Measurements from ENCODE around the gene OR12D3.
"Not testable (repeated sequence)": the region's sequence is repeated elsewhere in the genome, so short reads cannot be mapped to it uniquely, and the experiment has no call there.

Gene OR12D3

GRCh38 chr6:29375191-29375590 lies at the start of gene OR12D3:
Gene OR12D3 (minus strand): TSS chr6:29375291. CDS start chr6:29375287, 4 bp downstream.
- H3K27ac Mint-ChIP-seq = no peak within 1 kb of the TSS
- H3K4me3 Mint-ChIP-seq = no peak within 1 kb of the TSS
- H3K4me1 Mint-ChIP-seq (ENCODE audit: low read depth) = no peaks in the 10 kb centered on the region
- peaks cover 5% of the 10 kb centered on the region for H3K27me3 Mint-ChIP-seq (ENCODE audit: low read depth)
- H3K9me3 Mint-ChIP-seq = no peaks in the 10 kb centered on the region
- DNase-seq (ENCODE audit: low spot score) = no peak
- H3K36me3 Mint-ChIP-seq (ENCODE audit: low read depth) = no peaks in the 10 kb centered on the region

GRCh38 chr6:29424575-29424974 lies 49.5 kb upstream of the OR12D3 start:
- Mint-ChIP-seq H3K4me1 (ENCODE audit: low read depth) (no peaks in the 10 kb centered on the region), H3K27me3 (ENCODE audit: low read depth) (peaks cover 2% of the 10 kb centered on the region), H3K36me3 (ENCODE audit: low read depth) (no peaks in the 10 kb centered on the region), H3K27ac (no peak overlapping the region), H3K9me3 (no peaks in the 10 kb centered on the region), H3K4me3 (no peak overlapping the region)
- DNase-seq (ENCODE audit: low spot score) = no peak

GRCh38 chr6:29424168-29424567 lies 49.1 kb upstream of the OR12D3 start:
- Mint-ChIP-seq H3K27me3 (ENCODE audit: low read depth) (peaks cover 2% of the 10 kb centered on the region), H3K36me3 (ENCODE audit: low read depth) (no peaks in the 10 kb centered on the region), H3K4me1 (ENCODE audit: low read depth) (no peaks in the 10 kb centered on the region), H3K27ac (no peak overlapping the region), H3K4me3 (no peak overlapping the region), H3K9me3 (no peaks in the 10 kb centered on the region)
- DNase-seq (ENCODE audit: low spot score) = no peak

GRCh38 chr6:29419516-29419915 lies 44.4 kb upstream of the OR12D3 start:
- no peak for DNase-seq (ENCODE audit: low spot score)
- Mint-ChIP-seq H3K4me3 (no peak overlapping the region), H3K9me3 (no peaks in the 10 kb centered on the region), H3K36me3 (ENCODE audit: low read depth) (no peaks in the 10 kb centered on the region), H3K27ac (no peak overlapping the region), H3K27me3 (ENCODE audit: low read depth) (peaks cover 2% of the 10 kb centered on the region), H3K4me1 (ENCODE audit: low read depth) (no peaks in the 10 kb centered on the region)

- no peak for DNase-seq (ENCODE audit: low spot score)
- H3K4me1 Mint-ChIP-seq (ENCODE audit: low read depth) = no peaks in the 10 kb centered on the region
- peaks cover 1% of the 10 kb centered on the region for H3K27me3 Mint-ChIP-seq (ENCODE audit: low read depth)
Observed at GRCh38 chr6:29414588-29414987, 39.5 kb upstream of the OR12D3 start, which contains the start of gene OR12D1. Gene OR12D1 (plus strand): TSS chr6:29414928.

GRCh38 chr6:29403801-29404200 lies 28.7 kb upstream of the OR12D3 start:
- Mint-ChIP-seq H3K27me3 (ENCODE audit: low read depth) (peaks cover 4% of the 10 kb centered on the region), H3K9me3 (no peaks in the 10 kb centered on the region), H3K27ac (no peak overlapping the region), H3K4me1 (ENCODE audit: low read depth) (no peaks in the 10 kb centered on the region), H3K36me3 (ENCODE audit: low read depth) (no peaks in the 10 kb centered on the region), H3K4me3 (no peak overlapping the region)
- DNase-seq (ENCODE audit: low spot score) = no peak

More at GRCh38 chr6:29414588-29414987, 39.5 kb upstream of the OR12D3 start, which contains the start of gene OR12D1:
- H3K4me3 Mint-ChIP-seq = no peak within 1 kb of the TSS
- no peak within 1 kb of the TSS for H3K27ac Mint-ChIP-seq
- H3K9me3 Mint-ChIP-seq = peaks cover 9% of the 10 kb centered on the region
- no peaks in the 10 kb centered on the region for H3K36me3 Mint-ChIP-seq (ENCODE audit: low read depth)

GRCh38 chr6:29399525-29399924 lies 24.4 kb upstream of the OR12D3 start:
- no peak for DNase-seq (ENCODE audit: low spot score)
- no peaks in the 10 kb centered on the region for H3K4me1 Mint-ChIP-seq (ENCODE audit: low read depth)
- H3K27ac Mint-ChIP-seq = no peak overlapping the region
- H3K27me3 Mint-ChIP-seq (ENCODE audit: low read depth) = peaks cover 13% of the 10 kb centered on the region
- H3K36me3 Mint-ChIP-seq (ENCODE audit: low read depth) = no peaks in the 10 kb centered on the region
- no peaks in the 10 kb centered on the region for H3K9me3 Mint-ChIP-seq
- no peak overlapping the region for H3K4me3 Mint-ChIP-seq

GRCh38 chr6:29395331-29395730 lies 20.2 kb upstream of the OR12D3 start, which contains the start of gene OR12D2:
Gene OR12D2 (plus strand): TSS chr6:29395631. CDS start chr6:29396700, 1,069 bp downstream.
- DNase-seq (ENCODE audit: low spot score) = no peak
- Mint-ChIP-seq H3K4me3 (no peak within 1 kb of the TSS), H3K9me3 (no peaks in the 10 kb centered on the region), H3K27me3 (ENCODE audit: low read depth) (peaks cover 12% of the 10 kb centered on the region), H3K27ac (no peak within 1 kb of the TSS), H3K36me3 (ENCODE audit: low read depth) (no peaks in the 10 kb centered on the region), H3K4me1 (ENCODE audit: low read depth) (no peaks in the 10 kb centered on the region)

GRCh38 chr6:29388533-29388932 lies 13.4 kb upstream of the OR12D3 start:
- Mint-ChIP-seq H3K27ac (no peak overlapping the region), H3K4me3 (no peak overlapping the region), H3K27me3 (ENCODE audit: low read depth) (peaks cover 3% of the 10 kb centered on the region), H3K36me3 (ENCODE audit: low read depth) (no peaks in the 10 kb centered on the region), H3K4me1 (ENCODE audit: low read depth) (no peaks in the 10 kb centered on the region), H3K9me3 (no peaks in the 10 kb centered on the region)
- DNase-seq (ENCODE audit: low spot score) = no peak

GRCh38 chr6:29376003-29376402 lies 912 bp upstream of the OR12D3 start:
- Mint-ChIP-seq H3K9me3 (no peaks in the 10 kb centered on the region), H3K27ac (no peak overlapping the region), H3K27me3 (ENCODE audit: low read depth) (peaks cover 5% of the 10 kb centered on the region), H3K4me1 (ENCODE audit: low read depth) (no peaks in the 10 kb centered on the region), H3K36me3 (ENCODE audit: low read depth) (no peaks in the 10 kb centered on the region), H3K4me3 (no peak overlapping the region)
- no peak for DNase-seq (ENCODE audit: low spot score)

GRCh38 chr6:29368765-29369164 lies 6.3 kb downstream of the OR12D3 start, which contains the start of gene OR5V1:
Gene OR5V1 (minus strand): TSS chr6:29368865. CDS start chr6:29356195, 12,670 bp downstream.
- H3K36me3 Mint-ChIP-seq (ENCODE audit: low read depth) = no peaks in the 10 kb centered on the region
- no peaks in the 10 kb centered on the region for H3K4me1 Mint-ChIP-seq (ENCODE audit: low read depth)
- H3K27me3 Mint-ChIP-seq (ENCODE audit: low read depth) = no peaks in the 10 kb centered on the region
- H3K27ac Mint-ChIP-seq = no peak within 1 kb of the TSS
- no peak within 1 kb of the TSS for H3K4me3 Mint-ChIP-seq
- DNase-seq (ENCODE audit: low spot score) = no peak
- no peaks in the 10 kb centered on the region for H3K9me3 Mint-ChIP-seq

GRCh38 chr6:29355603-29356002 lies 19.5 kb downstream of the OR12D3 start:
- H3K27ac Mint-ChIP-seq = no peak overlapping the region
- H3K36me3 Mint-ChIP-seq (ENCODE audit: low read depth) = no peaks in the 10 kb centered on the region
- no peak for DNase-seq (ENCODE audit: low spot score)
- no peak overlapping the region for H3K4me3 Mint-ChIP-seq
- H3K4me1 Mint-ChIP-seq (ENCODE audit: low read depth) = no peaks in the 10 kb centered on the region
- peaks cover 8% of the 10 kb centered on the region for H3K27me3 Mint-ChIP-seq (ENCODE audit: low read depth)
- no peaks in the 10 kb centered on the region for H3K9me3 Mint-ChIP-seq

GRCh38 chr6:29354980-29355379 lies 20.1 kb downstream of the OR12D3 start:
- H3K27me3 Mint-ChIP-seq (ENCODE audit: low read depth) = peaks cover 8% of the 10 kb centered on the region
- H3K4me1 Mint-ChIP-seq (ENCODE audit: low read depth) = no peaks in the 10 kb centered on the region
- no peak overlapping the region for H3K4me3 Mint-ChIP-seq
- DNase-seq (ENCODE audit: low spot score) = no peak
- no peaks in the 10 kb centered on the region for H3K36me3 Mint-ChIP-seq (ENCODE audit: low read depth)
- H3K27ac Mint-ChIP-seq = no peak overlapping the region
- no peaks in the 10 kb centered on the region for H3K9me3 Mint-ChIP-seq

- not testable (repeated sequence) for H3K27ac Mint-ChIP-seq; H3K4me3 Mint-ChIP-seq; H3K9me3 Mint-ChIP-seq; H3K36me3 Mint-ChIP-seq (ENCODE audit: low read depth); DNase-seq (ENCODE audit: low spot score); H3K4me1 Mint-ChIP-seq (ENCODE audit: low read depth); H3K27me3 Mint-ChIP-seq (ENCODE audit: low read depth)
Observed at GRCh38 chr6:29349348-29349747, 25.7 kb downstream of the OR12D3 start.

- no peaks in the 10 kb centered on the region for H3K36me3 Mint-ChIP-seq (ENCODE audit: low read depth)
- H3K9me3 Mint-ChIP-seq = no peaks in the 10 kb centered on the region
- H3K27me3 Mint-ChIP-seq (ENCODE audit: low read depth) = peaks cover 2% of the 10 kb centered on the region
- H3K27ac Mint-ChIP-seq = no peak overlapping the region
- no peak overlapping the region for H3K4me3 Mint-ChIP-seq
- DNase-seq (ENCODE audit: low spot score) = no peak
- H3K4me1 Mint-ChIP-seq (ENCODE audit: low read depth) = no peaks in the 10 kb centered on the region
Observed at GRCh38 chr6:29345380-29345779, 29.7 kb downstream of the OR12D3 start.

All from T-helper 2 cell treated with Interferon-gamma antibody and Interleukin-4, amounts not matched to agents 5 μg/mL and 100 μg/mL, for 36 hours (primary cell).